COLO668 (cell line): ENCODE measurements around the gene ZNF556.
"Not testable (repeated sequence)": the region's sequence is repeated elsewhere in the genome, so short reads cannot be mapped to it uniquely, and the experiment has no call there.

ENCODE experiments used
- DNase-seq: peaks from one replicate; lab custom pipeline; 2025; ENCODE audit not compliant: unreplicated experiment; lab: John Stamatoyannopoulos, UW

The ZNF556 gene

GRCh38 chr19:2853015-2853606 lies 14.0 kb upstream of the ZNF556 start:
- no peak for DNase-seq

GRCh38 chr19:2854849-2855248 lies 12.3 kb upstream of the ZNF556 start:
- DNase-seq: no peak

GRCh38 chr19:2856457-2857050 lies 10.6 kb upstream of the ZNF556 start:
- DNase-seq: no peak

- no peak for DNase-seq
These were observed 8.3 kb upstream of the ZNF556 start for GRCh38 chr19:2858864-2859263.

DNA sequence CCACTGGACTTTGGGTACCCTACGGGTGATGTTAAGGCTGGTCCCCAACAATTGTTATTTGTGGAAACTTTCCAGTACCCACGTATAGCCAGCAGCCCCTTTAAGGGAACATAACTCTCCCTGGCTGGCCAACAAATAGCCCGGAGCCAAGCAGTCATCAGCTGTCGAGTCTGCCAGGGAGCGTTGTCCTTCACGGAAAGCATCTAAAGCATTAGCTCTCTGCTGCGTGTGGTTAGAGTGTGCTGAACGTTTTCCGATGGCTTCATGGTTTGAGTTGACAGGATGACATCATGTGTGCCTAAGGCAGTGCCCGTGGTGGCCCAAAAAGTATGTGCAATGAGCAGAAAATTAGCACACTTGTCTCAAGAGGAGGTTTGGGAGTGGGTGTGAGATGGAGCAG lies 3.3 kb upstream of the ZNF556 start:
- DNase-seq: no peak

GRCh38 chr19:2865334-2866100 lies 1.6 kb upstream of the ZNF556 start:
- no peak for DNase-seq

GRCh38 chr19:2866495-2867024 lies 575 bp upstream of the ZNF556 start:
- DNase-seq: no peak

- DNase-seq: no peak
These were observed 2.5 kb downstream of the ZNF556 start for GRCh38 chr19:2869618-2870017.

- not testable (repeated sequence) for DNase-seq
These were observed 5.0 kb downstream of the ZNF556 start for GRCh38 chr19:2872175-2872574.

- DNase-seq: no peak
These were observed 10.5 kb downstream of the ZNF556 start for GRCh38 chr19:2877398-2878331.

GRCh38 chr19:2883686-2884439 lies 16.7 kb downstream of the ZNF556 start:
- no peak for DNase-seq

GRCh38 chr19:2885736-2886135 lies 18.6 kb downstream of the ZNF556 start:
- DNase-seq: no peak

GRCh38 chr19:2887391-2887914 lies 20.3 kb downstream of the ZNF556 start:
- DNase-seq: no peak

DNA sequence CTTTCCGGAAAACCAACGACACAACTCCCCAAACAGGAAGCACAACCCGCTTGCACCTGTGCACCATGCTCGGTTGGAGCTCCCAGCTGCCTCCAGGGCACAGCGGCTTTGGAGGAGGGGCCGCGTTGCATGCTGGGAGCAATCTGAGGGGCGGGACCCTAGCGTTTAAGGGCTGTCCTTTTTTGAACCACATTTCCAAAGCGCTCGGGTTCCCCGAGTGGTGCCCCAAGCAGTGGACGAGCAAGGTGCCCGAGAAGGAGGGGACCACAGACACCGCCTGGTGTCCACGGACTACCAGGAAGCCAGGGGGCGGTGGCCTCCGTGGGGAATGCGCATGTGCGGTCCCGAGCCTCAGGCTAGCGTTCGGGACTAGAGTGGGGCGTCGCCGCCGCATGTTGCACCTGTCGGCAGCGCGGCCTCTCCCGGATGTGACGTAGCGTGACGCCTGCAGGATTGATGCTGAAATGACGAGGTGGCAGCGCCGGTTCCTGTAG lies 21.6 kb downstream of the ZNF556 start:
- no peak for DNase-seq

DNA sequence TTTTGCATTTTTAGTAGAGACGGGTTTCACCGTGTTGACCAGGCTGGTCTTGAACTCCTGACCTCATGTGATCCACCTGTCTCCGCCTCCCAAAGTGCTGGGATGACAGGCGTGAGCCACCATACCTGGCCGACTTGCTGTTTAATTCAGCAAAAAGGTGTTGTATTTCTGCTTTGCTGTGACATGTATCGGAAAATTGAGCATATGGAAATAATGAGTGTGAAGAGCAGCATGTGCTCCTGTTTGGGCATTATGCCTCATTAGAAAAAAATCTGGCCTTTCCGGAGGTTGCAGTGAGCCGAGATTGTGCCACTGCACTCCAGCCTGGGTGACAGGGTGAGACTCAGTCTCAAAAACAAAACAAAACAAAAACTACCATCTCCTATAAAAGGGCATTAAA lies 23.4 kb downstream of the ZNF556 start:
- DNase-seq: not testable (repeated sequence)

DNA sequence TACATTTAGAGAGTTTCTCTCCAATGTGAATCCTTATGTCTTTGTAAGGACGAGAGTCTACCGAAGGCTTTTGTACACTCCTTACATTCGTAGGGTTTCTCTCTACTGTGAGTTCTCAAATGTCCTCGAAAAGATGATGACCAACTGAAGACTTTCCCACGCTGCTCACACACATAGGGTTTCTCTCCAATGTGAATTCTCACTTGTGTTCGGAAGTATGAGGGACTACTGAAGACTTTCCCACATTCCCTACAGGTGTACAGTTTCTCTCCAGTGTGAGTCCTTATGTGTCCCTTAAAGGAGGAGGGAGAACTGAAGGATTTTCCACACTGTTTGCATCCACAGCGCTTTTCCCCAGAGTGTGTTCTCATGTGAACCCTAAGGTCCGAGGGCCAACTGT lies 29.6 kb downstream of the ZNF556 start:
- DNase-seq: no peak

DNA sequence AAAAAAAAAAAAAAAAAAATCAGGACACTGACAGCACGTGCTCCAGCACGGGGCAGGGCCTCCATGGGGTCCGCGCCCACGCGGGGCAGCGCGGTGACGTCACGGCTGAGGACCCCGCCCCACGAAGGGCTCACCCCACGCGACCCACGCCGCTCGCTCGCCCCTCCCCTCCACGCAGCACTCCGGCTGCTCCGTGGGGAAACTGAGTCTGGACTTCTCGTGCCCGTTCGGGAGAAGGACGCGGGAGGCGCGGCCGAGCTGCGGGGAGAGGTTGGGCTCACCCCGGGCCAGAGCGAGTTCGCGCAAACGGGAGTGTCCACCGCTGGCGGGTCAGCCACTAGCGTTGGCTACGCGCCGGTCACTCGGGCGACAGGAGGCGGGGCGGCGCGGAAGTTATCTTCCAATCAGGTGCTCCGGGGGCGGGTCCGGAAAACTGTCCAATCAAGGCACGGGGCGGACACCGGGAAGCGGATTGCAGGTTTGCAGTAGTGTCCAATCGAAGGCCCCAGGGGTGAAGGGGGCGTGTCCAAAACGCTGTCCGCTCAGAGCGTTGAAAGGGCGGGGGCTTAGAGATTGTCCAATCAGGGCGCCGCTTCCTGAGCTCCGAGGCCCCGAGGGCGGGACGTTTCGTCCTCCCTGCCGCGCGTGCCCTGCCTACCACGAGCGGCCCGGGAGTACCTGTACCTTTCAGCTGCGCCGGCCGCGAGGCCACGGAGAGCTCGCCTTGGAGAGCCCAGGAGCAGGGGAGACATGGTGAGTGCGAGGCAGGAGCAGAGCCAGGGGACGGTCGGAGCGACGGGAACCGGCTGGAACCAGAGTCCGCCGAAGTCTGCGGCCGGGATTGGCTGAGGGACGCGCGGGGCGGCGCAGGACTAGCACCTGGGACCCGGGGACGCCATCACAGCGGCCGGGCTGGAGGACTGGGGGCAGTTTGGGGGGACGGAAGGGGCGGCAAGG lies 33.4 kb downstream of the ZNF556 start, which contains the start of gene ZNF57:
TSS of gene ZNF57 (plus strand) at position 633 of the 957 bp plus-strand sequence. CDS start at position 751, 118 bp downstream.
- peak; percentile 99 for DNase-seq

- DNase-seq: no peak
These were observed 35.6 kb downstream of the ZNF556 start for GRCh38 chr19:2902590-2903218.
